Muscle layer of colon (tissue), 2 donors: Measurements from ENCODE around the gene SPSB1.

Source experiments
- H3K27ac ChIP-seq: one replicate; pipeline ENCODE4 v1.7.0; 2013; ENCODE audit warnings: low read depth, mild to moderate bottlenecking, low read length, moderate library complexity
- H3K27me3 ChIP-seq, 2 donors: one replicate each; pipeline ENCODE4 v1.7.0; 2013; ENCODE audit warnings: low read length in 2 of 2, mild to moderate bottlenecking in 2 of 2; ENCODE audit not compliant: insufficient read depth in 2 of 2, control insufficient read depth in 1 of 2
- H3K36me3 ChIP-seq: one replicate; pipeline ENCODE4 v1.7.0; 2013; ENCODE audit warnings: mild to moderate bottlenecking, low read length; ENCODE audit not compliant: insufficient read depth
- H3K4me1 ChIP-seq: one replicate; pipeline ENCODE4 v1.7.0; 2013; ENCODE audit warnings: mild to moderate bottlenecking, low read length; ENCODE audit not compliant: insufficient read depth
- H3K4me3 ChIP-seq, 2 donors: one replicate each; pipeline ENCODE4 v1.7.0; 2013; ENCODE audit warnings: low read length in 2 of 2, low read depth in 1 of 2, mild to moderate bottlenecking in 1 of 2, moderate library complexity in 1 of 2
- H3K9ac ChIP-seq: one replicate; pipeline ENCODE4 v1.7.0; 2013; ENCODE audit warnings: low read length
- H3K9me3 ChIP-seq: one replicate; pipeline ENCODE4 v1.7.0; 2013; ENCODE audit warnings: mild to moderate bottlenecking, low read length
- donor health status: abdominal sarcoma.
- donor health status: Adenocarcinoma of cecum.

SPSB1 gene

DNA sequence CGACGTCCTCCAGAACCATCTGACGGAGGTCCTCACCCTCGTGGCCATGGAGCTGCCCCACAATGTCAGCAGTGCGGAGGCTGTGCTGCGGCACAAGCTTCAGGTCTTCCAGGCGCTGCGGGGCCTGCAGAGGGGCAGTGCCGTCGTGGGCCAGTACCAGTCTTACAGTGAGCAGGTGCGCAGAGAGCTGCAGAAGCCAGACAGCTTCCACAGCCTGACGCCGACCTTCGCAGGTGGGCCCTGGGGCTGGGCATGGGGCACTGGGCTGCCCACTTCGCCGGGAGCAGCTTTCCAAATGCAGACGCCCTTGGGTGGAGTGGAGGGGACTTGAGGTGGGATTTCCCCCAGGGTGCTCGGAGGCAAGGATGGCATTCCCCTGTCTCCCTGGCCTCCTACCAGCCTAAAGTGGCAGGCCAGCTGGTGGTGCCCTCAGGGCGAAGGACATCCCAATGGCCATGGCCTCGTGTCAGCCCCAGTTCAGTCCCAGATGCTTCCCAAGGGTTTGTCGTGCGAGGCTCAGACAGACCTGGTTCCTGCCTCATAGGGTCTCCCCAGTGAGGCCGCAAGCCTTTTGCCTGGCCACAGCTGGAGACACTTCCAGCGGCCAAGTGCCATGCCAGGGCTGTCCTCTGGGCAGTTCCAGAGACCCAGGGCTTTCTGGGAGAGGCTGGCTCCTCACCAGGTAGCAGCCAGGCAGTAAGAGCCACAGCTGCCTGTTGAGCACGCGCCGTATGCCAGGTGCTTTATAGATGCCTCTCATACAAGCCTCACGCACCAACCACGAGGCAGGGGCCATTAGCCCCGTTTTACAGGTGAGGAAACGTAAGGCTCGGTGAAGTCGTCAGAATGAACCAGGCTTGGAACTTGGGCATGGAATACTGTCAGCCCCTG is 30.4 kb upstream of the SPSB1 start:
- Histone ChIP-seq H3K36me3 (peaks cover 48% of the 10 kb centered on the region), H3K27ac (no peak overlapping the region), H3K4me1 (peaks cover 11% of the 10 kb centered on the region), H3K9ac (no peak overlapping the region), H3K27me3 (no peaks in the 10 kb centered on the region), H3K4me3 (no peak overlapping the region), H3K9me3 (no peaks in the 10 kb centered on the region)

DNA sequence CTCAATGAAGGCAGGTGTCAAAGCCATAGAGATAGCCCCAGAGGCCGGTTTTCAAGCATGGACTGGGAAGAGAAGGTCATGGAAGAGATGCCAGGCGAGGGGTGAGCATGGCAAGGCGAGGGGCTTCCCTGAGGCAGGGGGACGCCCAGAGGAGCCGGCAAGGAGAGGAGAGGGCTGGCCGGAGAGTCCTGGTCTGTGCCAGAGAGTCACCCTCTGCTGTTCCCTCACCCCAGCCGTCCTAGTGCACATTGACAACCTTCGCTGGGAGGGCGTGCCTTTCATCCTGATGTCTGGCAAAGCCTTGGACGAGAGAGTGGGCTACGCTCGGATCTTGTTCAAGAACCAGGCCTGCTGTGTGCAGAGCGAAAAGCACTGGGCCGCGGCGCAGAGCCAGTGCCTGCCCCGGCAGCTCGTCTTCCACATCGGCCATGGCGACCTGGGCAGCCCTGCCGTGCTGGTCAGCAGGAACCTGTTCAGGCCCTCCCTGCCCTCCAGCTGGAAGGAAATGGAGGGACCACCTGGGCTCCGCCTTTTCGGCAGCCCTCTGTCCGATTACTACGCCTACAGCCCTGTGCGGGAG is 29.3 kb upstream of the SPSB1 start:
- H3K4me1 ChIP-seq: peaks cover 17% of the 10 kb centered on the region
- H3K27ac ChIP-seq: no peak overlapping the region
- H3K36me3 ChIP-seq: peaks cover 48% of the 10 kb centered on the region
- no peak overlapping the region for H3K4me3 ChIP-seq
- H3K9me3 ChIP-seq: no peaks in the 10 kb centered on the region
- no peak overlapping the region for H3K9ac ChIP-seq
- H3K27me3 ChIP-seq: no peaks in the 10 kb centered on the region

DNA sequence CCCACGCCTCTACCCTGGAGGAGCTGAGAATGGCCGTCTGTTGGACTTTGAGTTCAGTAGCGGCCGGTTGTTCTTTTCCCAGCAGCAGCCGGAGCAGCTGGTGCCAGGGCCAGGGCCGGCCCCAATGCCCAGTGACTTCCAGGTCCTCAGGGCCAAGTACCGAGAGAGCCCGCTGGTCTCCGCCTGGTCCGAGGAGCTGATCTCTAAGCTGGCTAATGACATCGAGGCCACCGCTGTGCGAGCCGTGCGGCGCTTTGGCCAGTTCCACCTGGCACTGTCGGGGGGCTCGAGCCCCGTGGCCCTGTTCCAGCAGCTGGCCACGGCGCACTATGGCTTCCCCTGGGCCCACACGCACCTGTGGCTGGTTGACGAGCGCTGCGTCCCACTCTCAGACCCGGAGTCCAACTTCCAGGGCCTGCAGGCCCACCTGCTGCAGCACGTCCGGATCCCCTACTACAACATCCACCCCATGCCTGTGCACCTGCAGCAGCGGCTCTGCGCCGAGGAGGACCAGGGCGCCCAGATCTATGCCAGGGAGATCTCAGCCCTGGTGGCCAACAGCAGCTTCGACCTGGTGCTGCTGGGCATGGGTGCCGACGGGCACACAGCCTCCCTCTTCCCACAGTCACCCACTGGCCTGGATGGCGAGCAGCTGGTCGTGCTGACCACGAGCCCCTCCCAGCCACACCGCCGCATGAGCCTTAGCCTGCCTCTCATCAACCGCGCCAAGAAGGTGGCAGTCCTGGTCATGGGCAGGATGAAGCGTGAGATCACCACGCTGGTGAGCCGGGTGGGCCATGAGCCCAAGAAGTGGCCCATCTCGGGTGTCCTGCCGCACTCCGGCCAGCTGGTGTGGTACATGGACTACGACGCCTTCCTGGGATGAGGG is 28.5 kb upstream of the SPSB1 start:
- Histone ChIP-seq H3K27me3 (no peaks in the 10 kb centered on the region), H3K9ac (no peak overlapping the region), H3K9me3 (no peaks in the 10 kb centered on the region), H3K4me3 (no peak overlapping the region), H3K27ac (no peak overlapping the region), H3K36me3 (peaks cover 54% of the 10 kb centered on the region), H3K4me1 (peaks cover 17% of the 10 kb centered on the region)

DNA sequence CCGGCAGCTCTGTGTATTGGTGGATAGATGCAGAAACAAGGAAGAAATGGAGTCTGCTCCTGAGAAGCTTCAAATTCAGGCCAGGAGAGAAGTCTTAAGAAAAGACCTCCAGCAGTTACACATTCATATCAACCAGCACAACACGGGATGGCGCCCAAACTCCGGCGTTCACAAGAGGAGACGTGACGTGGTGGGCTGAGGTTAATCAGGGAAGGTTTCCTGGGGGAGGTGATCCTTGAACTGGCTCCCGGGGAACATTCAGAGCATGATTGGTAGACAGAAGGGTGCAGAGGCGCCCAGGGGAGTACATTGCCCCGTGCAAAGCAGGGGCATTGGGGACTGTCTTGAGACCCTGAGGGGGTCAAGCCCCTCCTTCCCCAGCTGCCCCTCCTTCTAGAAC is 27.7 kb upstream of the SPSB1 start:
- Histone ChIP-seq H3K4me1 (peaks cover 17% of the 10 kb centered on the region), H3K9me3 (no peaks in the 10 kb centered on the region), H3K27ac (no peak overlapping the region), H3K9ac (no peak overlapping the region), H3K4me3 (no peak overlapping the region), H3K27me3 (no peaks in the 10 kb centered on the region), H3K36me3 (peaks cover 54% of the 10 kb centered on the region)

DNA sequence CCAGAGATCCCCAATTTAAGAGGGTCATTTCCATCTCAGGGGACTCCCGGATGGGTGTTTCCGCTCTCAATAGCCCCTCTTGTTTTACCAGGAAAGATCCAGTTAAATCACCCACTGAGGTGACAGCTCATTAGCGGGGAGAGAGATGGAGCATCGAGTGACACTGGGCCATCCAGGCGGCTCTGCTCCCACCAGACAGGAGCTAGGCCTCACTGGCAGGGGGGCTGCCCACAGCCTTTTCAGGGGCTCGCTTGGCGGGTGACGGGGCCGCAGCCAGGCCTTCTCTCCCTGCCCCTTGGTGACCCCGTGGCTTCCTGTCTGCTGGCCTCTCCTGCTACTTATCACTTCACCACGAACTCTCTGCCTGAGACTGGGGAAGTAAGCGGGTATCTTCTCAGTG is 26.7 kb upstream of the SPSB1 start:
- no peaks in the 10 kb centered on the region for H3K9me3 ChIP-seq
- no peak overlapping the region for H3K4me3 ChIP-seq
- H3K27me3 ChIP-seq: no peaks in the 10 kb centered on the region
- H3K4me1 ChIP-seq: peaks cover 17% of the 10 kb centered on the region
- H3K9ac ChIP-seq: no peak overlapping the region
- no peak overlapping the region for H3K27ac ChIP-seq
- H3K36me3 ChIP-seq: peaks cover 54% of the 10 kb centered on the region

DNA sequence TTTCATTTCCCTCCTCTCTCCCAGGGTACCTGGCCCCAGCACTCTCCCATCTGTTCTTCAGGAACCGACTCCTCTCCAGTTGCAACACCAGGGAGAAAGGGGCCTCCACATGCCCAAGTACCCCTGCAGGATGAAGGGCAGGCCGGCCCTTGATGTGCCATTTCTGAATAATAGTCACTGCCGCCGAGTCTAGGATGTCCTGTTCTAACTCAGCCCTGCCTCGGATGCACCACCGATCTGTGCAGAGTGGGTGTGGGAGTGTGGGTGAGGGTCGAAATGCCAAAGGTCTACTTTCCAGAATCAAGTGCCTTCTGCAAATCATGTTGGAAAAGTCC is 25.4 kb upstream of the SPSB1 start:
- H3K4me3 ChIP-seq: no peak overlapping the region
- H3K27ac ChIP-seq: no peak overlapping the region
- H3K9me3 ChIP-seq: no peaks in the 10 kb centered on the region
- peaks cover 17% of the 10 kb centered on the region for H3K4me1 ChIP-seq
- no peaks in the 10 kb centered on the region for H3K27me3 ChIP-seq
- no peak overlapping the region for H3K9ac ChIP-seq
- H3K36me3 ChIP-seq: peaks cover 43% of the 10 kb centered on the region

DNA sequence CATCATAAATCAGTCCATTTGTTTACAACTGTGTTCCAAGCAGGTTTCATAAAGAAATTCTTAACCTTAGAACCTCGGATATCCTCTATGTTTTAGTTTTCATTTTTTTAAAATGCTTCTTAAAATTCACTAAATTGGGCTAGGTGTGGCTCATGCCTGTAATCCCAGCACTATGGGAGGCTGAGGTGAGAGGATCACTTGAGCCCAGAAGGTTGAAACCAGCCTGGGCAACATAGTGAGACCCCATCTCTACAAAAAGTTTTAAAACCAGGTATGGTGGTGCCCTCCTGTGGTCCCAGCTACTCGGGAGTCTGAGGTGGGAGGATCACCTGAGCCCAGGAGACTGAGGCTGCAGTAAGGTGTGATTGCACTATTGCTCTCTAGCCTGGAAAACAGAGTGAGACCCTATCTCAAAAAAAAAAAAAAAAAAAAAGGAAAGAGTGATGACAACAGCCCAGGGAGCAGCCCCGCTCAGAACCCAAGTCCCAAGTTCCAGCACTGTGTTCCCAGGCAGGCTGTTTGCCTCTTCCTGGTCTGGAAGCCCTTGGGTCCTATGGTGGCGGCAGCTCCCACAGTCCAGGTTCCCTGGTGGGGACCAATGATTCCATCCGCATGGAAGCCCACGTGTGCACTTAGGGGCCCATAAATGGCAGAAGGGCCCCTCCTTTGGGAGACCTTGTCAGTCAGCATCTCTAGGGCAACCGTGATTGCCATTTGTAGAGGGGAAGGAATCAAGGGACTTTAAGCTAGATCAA is 24.7 kb upstream of the SPSB1 start:
- H3K36me3 ChIP-seq: peaks cover 36% of the 10 kb centered on the region

DNA sequence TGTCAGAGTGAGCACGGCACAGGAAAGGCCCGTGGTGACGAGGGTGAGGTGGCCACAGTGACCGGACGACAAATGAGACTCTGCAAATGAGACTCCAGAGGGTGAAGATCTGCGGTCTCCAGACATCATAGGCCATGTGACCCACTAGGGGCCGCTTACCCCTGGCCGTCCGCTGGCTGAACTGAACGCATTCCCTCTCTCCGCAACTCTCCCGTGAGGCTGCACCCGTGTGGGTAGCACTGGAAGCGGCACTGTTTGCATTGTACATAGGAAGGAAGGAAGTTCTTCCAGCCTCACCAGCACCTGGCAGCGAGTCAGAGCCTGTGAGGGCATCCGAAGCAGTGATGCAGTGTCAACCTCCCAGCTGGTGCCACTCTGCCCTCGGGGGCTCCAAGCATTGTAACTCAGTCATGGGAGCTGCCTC is 23.6 kb upstream of the SPSB1 start:
- Histone ChIP-seq H3K4me1 (peaks cover 17% of the 10 kb centered on the region), H3K9me3 (no peaks in the 10 kb centered on the region), H3K36me3 (peaks cover 28% of the 10 kb centered on the region), H3K27me3 (no peaks in the 10 kb centered on the region), H3K9ac (no peak overlapping the region), H3K4me3 (no peak overlapping the region), H3K27ac (no peak overlapping the region)

More for the DNA sequence above, 24.7 kb upstream of the SPSB1 start:
- no peak overlapping the region for H3K27ac ChIP-seq
- H3K4me3 ChIP-seq: no peak overlapping the region
- no peaks in the 10 kb centered on the region for H3K9me3 ChIP-seq
- peaks cover 17% of the 10 kb centered on the region for H3K4me1 ChIP-seq
- no peaks in the 10 kb centered on the region for H3K27me3 ChIP-seq
- no peak overlapping the region for H3K9ac ChIP-seq

DNA sequence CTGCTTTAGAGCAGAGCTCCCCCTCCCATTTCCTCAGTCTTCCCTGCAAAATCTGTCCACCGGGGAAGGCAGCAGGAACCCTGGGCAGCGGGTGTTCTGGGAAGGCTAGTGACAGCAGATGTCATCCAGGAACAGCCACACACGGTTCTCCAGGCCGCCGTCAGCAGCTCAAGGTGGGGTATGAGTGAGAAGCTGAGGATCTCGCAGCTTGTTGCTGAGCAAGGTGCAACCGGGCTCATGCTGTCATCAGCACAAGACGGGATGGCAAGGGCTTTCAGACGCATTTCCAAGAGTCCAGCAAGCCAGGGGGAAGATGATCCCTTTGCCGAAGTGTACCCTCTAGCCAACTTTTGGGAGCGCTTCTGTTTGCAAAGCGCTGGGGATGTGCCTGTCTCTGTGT is 23.0 kb upstream of the SPSB1 start:
- no peaks in the 10 kb centered on the region for H3K27me3 ChIP-seq
- no peaks in the 10 kb centered on the region for H3K9me3 ChIP-seq
- no peak overlapping the region for H3K9ac ChIP-seq
- H3K27ac ChIP-seq: no peak overlapping the region
- peaks cover 17% of the 10 kb centered on the region for H3K4me1 ChIP-seq
- no peak overlapping the region for H3K4me3 ChIP-seq
- peaks cover 23% of the 10 kb centered on the region for H3K36me3 ChIP-seq

DNA sequence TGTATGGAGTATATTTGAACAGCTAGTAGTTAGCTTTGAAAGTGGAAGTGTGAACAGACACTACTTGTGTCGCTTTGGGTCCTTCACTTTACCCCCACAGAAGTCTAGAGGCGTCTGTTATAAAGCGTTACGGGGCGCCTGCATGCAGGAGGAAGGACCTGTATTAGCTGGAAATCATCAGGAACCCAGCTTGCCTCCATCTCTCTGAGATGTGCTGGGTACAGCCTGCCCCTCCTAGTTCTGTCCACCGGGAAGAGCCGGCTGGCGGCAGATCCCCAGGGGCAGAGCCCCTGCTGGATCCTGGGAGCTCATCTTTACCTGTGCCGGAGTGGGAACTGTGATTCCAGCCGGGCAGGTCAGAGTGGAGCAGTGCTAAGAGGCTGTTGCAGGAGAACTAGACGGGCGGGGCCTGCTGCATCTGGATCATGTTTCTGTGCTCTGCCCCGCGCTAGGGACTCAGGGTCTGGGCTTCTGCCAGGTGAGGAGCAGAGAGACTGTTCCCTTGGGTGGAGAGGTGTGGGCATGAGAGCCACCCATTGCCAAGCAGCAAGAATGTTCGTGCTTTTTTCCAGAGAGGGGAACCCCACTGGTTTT is 22.3 kb upstream of the SPSB1 start:
- Histone ChIP-seq H3K27ac (no peak overlapping the region), H3K4me1 (peaks cover 21% of the 10 kb centered on the region), H3K4me3 (no peak overlapping the region), H3K27me3 (no peaks in the 10 kb centered on the region), H3K9ac (no peak overlapping the region), H3K36me3 (peaks cover 17% of the 10 kb centered on the region), H3K9me3 (no peaks in the 10 kb centered on the region)
